PC-3 (cell line): ENCODE results near the gene LRAT.

Source experiments
- EZH2 ChIP-seq: fragments of 300-600 bp; sonication (generic); IDR thresholded peaks from one replicate; pipeline ENCODE4 v1.6.1; 2017; ENCODE audit warnings: antibody characterized with exemption, mild to moderate bottlenecking, low read length; ENCODE audit not compliant: unreplicated experiment
- EZH2phosphoT487 ChIP-seq: fragments of 300-600 bp; sonication (generic); IDR thresholded peaks from 2 replicates; pipeline ENCODE4 v1.6.1; 2018; ENCODE audit warnings: mild to moderate bottlenecking, antibody characterized with exemption, low read length, borderline replicate concordance
- TF ChIP-seq, protein P1 (sequence below): fragments of 300-600 bp; sonication (generic); conservative IDR thresholded peaks from 2 replicates; pipeline ENCODE4 v1.5.1; 2017; ENCODE audit warnings: antibody characterized with exemption, low read depth, mild to moderate bottlenecking, low read length

DNA sequence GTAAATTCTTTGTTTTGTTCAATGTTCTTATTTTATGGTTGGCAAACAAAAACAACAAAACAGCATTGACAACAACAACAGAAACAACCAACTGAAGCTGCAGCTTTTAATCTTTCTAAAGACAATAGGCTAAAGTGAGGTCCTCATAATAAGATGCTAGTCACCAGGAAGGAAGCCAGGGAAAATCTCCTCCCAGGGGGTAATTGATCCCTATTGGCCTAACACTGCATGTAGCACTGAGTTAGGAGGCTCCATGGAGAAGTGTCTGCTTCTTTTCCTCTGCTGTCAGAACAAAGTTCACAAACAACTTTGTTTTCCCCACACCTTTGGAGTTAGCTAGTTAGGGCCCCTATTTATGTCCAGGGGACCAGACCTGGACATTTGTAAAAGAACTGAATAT lies 4.7 kb upstream of the LRAT start:
- TF ChIP-seq, protein P1, sequence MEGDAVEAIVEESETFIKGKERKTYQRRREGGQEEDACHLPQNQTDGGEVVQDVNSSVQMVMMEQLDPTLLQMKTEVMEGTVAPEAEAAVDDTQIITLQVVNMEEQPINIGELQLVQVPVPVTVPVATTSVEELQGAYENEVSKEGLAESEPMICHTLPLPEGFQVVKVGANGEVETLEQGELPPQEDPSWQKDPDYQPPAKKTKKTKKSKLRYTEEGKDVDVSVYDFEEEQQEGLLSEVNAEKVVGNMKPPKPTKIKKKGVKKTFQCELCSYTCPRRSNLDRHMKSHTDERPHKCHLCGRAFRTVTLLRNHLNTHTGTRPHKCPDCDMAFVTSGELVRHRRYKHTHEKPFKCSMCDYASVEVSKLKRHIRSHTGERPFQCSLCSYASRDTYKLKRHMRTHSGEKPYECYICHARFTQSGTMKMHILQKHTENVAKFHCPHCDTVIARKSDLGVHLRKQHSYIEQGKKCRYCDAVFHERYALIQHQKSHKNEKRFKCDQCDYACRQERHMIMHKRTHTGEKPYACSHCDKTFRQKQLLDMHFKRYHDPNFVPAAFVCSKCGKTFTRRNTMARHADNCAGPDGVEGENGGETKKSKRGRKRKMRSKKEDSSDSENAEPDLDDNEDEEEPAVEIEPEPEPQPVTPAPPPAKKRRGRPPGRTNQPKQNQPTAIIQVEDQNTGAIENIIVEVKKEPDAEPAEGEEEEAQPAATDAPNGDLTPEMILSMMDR = no peak
- TF ChIP-seq EZH2 = no peak
- TF ChIP-seq EZH2phosphoT487 = no peak
